ENCODE results near the gene PTPN13.

- TF ChIP-seq POLR2AphosphoS5 (IDR thresholded peaks at IDR 0.05; ENCODE audit: low read depth, low read length) (no peak), CTCF (IDR thresholded peaks at IDR 0.05) (no peak), SIN3A (IDR thresholded peaks at IDR 0.05; ENCODE audit: borderline replicate concordance, insufficient read depth, low read depth, low read length) (no peak), REST (IDR thresholded peaks at IDR 0.05; ENCODE audit: insufficient read depth in 1 of 2, low read depth in 2 of 2, low read length in 1 of 2) (no peak), TCF7L2 (IDR thresholded peaks at IDR 0.05; ENCODE audit: low read depth, low read length) (no peak)
Measured at GRCh38 chr4:86721412-86721811, 127.3 kb downstream of the PTPN13 start.

Data from Panc1 (cell line).